CD1c-positive myeloid dendritic cell (primary cell): ENCODE data around the gene EBF3.

Experiments used
- DNase-seq: peaks from one replicate; pipeline ENCODE4 v3.0.0-alpha.2; 2016; ENCODE audit errors: extremely low spot score

EBF3 gene

DNA sequence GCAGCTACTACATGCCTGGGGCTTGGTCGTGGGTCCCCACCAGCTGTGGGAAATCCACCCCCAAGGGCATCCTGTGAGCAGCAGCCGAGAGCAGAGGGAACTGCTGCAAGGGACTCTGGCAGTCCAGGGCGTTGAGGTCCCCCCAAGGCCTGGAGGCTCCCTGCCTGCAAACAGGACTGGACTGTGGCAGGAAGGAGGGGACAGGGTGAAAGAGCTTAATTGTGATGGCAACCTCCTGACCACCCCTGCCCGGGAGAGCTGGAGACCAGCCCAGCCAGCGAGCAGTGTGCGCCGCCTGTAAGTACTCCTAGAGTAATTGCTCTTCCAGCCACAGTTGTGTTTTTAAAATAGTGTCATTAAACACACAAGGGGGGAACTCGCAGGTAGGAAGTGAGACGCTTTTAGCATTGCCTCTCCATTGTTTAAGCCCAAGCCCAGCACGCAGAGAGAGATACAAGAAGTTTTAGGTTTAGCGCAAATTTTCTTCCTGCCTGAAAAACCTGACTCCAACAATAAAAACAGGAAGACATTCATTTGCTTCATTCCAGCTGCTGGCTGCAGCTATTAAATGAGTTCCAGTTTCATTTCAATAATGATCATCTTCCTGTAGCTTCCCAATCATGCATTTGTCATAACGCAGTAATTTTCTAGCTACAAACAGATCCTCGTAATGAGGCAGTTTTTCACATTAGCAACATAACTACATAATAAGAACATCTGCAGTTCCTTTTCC, 111.1 kb downstream of the EBF3 start:
- no peak for DNase-seq

DNA sequence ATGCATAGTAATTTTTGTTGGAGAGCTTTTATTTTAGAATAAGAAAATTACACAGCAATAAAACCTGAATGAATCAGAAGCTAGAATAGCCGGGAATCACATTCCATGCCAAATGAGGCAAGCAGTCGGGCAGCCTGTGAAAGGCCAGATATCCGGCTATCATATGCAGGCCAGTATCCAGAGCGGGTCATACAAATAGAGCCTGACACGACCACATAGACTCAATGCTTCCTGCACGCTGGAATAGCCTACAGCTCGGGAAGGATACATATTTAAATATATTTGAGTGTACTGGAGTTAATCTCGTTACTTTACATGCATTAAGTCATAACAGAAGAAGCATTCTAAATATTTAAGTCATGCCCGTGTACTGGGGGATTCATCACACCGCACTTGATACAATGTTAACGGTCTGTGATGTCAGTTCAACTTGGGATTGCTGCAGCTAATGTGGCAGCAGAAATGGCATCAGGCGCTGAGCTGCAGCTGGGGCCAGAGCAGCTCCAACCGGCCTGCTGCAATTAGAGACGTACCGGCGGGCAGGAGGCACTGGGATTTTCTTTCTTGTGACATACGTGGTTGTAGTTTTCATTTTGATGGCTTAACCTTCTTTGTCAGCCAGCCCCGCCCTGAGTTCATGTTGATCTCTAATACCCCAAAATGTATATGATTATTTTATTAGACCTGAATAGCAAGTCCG, 112.0 kb downstream of the EBF3 start:
- no peak for DNase-seq

- no peak for DNase-seq
Measured at GRCh38 chr10:129850790-129851189, 113.3 kb downstream of the EBF3 start.

DNA sequence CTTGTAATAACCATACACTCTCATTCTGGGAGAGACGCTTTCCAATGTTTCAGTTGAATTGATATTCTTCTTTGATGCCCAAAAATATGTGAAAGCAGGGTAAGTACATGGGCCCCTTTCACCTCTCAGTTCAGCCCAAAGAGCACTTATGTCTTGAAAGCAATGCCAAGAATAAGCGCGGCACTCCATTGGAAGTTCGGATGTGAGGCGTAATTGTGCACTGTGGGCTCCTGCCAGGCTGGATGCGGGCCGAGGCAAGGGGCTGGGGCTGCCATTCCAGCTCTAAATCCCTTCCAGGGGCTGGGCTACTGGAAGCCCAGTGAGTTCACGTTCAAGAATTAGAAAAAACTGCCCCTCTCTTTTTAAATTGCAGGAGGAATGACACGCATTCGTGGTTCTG, 113.8 kb downstream of the EBF3 start:
- DNase-seq: no peak

DNA sequence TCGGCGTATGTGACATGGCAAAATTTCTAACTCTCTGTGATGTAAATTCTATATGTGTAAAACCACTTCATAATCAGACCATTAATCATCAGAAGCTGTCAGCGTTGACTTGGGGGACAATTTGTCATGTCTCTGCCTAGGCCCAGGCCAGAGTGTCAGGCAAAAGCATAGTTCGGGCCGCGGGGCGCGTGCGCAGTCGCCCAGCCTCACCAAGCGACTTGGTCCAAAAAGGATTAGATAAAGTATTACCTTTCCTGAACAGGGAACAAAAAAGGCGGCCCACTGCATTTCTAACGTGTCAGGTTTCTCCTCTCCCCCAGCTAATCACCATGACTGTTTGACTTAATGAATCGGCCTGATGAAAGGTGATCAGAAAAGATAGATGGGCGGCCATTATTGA, 114.2 kb downstream of the EBF3 start:
- DNase-seq: no peak

DNA sequence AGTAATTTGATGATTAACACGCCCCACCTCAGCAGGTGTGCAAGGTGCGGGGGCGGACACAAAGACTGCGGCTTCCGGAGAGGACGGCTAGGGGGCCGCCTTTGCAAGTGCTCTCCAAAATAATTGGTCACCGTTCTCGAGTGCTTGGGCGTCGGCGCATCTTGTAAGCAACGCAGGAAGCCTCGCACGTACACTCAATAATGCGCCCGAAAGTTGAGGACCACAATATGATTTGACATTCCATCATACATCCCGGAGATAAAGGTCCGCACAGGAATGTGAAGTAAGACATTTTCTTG, 114.7 kb downstream of the EBF3 start:
- no peak for DNase-seq

GRCh38 chr10:129848696-129849451, 115.2 kb downstream of the EBF3 start:
- DNase-seq: no peak

DNA sequence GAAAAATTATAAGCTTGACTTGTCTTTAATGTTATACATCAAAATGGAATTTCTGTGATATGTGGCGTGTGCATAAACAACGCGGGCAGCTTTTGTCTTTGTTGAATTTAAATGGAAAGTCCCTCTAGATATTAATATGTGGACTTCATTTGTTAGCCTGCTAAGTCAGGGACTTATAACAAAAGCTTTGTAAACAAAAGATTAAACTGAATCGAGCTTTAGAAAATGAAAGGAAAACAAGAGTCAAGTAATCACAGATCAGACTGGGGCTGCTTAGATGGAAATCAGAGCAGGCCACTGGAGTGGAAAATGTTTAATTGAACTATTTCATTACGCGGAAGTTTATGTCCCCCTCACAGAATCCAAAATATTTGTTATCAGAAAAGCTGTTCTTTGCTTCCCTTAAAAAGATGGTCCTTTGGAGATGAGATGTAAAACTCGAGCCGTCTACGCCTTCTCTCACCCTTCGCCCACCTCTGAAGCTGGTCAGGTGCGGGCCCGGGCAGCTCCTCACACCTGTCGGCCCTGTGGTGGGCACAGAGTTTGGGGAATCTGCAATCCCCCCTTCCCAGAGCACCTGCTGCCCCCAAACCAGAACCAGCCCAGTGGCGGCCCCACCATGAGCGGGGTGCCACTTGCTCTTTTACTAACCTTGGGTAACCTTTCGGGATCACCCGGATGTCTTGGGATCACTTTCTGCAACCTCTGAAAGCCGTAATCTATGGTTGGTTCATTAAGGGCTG, 116.2 kb downstream of the EBF3 start:
- DNase-seq: no peak

DNA sequence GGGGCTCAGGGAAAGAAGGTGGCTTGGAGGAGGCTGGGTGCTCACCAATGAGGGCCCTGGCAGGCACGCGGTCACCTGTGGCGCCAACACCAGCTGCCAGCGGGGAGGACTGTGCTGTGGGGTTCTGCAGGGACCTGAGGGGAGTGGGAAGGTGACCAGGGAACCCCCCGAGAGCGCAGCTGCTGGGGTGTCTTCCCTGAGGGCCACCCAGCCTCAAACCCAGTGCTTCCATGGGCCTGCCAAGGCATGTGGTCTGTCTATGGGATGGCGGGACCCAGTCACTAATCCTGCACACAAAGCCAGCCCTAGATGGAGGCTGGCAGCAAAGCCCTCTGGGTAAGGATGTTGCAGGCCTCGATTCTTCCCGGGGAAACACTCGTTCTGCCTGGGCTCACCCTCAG, 117.1 kb downstream of the EBF3 start:
- DNase-seq: no peak

GRCh38 chr10:129845111-129845753, 118.8 kb downstream of the EBF3 start:
- DNase-seq: no peak

DNA sequence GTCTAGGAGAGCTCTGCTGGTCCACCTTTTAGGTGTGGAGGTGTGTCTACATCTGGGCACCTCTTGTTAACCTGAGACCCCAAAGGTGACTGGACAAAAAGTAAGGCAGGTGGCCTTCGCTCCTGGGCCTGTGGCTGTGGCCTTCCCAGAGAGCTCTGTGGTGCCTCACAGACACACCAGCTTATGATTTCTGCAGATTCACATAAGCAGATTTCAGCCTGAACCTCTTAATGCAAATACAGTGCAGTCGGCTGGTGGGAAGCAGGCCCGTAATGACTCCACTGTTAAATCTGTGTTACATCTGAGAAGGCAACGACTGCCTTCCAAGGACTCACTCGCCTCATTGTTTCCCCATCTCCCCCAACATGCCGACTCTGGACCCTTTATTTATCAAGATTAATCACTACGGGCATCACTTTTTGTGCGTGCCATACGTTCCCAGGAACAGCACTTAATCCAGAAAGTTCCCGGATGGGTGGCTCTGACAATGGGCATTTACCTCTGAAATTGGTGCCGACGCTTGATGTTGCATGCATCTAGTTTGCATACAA, 119.8 kb downstream of the EBF3 start:
- DNase-seq: no peak

DNA sequence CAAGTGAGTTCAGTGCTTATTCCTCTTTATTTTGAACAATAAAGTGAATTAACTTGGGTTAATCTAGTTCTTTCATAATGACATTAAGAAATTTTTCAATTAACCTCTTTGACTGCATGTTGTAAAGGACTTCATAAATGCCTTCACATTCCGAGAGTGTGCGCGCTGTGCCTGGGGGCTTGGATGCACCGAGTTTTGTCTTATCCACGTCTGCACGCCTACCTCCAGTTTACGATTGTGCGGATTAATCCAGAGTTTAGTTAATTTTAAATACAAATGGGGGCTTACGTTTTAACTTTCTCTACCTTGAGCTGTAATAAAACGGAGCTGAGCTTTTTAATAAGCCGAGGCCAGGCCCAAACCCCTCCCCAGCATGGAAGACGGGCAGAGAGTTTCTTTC, 120.4 kb downstream of the EBF3 start:
- DNase-seq: no peak

- DNase-seq: no peak
Measured at GRCh38 chr10:129843131-129843541, 120.9 kb downstream of the EBF3 start.

GRCh38 chr10:129842031-129842430, 122.0 kb downstream of the EBF3 start:
- DNase-seq: no peak

DNA sequence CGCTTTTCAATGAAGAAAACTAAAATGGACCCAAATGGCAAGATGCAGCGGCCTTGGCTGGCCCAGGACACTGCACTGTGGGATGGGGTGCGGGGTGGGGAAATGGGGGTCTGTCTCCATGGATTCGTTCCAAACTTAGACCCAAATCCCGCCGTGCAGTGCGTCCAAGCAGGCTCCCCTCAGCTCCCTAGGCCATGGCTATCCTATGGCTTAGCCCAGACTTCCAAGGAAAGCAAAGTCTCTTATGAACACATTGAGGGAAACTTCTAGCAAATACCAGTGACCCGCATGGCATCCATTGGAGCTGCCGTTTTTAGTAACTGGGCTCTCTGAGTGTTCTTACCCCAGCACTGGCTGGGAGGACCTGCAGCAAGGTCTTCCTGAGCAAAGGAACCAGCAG, 122.5 kb downstream of the EBF3 start:
- DNase-seq: no peak

- DNase-seq: no peak
Measured at GRCh38 chr10:129841071-129841470, 123.0 kb downstream of the EBF3 start.

DNA sequence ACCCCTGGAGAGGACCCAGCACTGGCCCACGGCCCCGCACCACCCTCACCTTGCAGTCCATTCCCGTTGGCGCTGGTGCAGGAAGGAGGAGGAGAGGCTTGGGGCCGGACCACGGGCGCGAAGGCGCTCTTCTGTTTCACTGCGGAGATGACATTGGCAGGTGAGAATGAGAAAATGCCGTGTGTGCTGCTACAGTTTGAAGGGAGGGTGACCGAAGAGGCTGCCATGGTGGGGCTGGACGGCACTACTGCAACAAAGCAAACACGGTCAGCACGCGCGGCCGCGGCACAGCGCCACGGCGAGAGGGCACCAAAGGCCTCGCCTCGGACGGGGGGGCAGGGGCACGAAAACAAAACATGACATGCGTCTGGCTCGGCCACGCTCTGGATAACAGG, 123.9 kb downstream of the EBF3 start:
- no peak for DNase-seq

GRCh38 chr10:129839285-129840195, 124.5 kb downstream of the EBF3 start:
- no peak for DNase-seq

DNA sequence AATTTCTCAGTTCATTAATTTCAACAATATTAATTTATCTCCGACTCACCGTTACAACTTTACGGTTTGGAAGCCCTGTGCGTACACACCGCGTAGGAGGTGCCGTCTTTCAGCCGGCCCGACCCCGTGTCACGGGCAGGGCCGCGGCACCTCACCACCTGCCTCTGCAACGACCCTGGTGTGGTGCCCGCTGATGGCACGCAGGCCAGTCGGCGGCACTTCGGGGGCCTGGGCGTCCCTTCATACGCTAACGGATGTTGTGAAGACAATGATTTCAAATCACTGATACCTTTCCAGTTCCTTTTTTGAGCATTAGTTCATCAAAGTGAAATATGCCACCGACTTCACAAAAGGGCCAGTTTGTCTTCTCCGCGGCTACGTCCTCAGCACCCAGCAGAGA, 125.3 kb downstream of the EBF3 start:
- no peak for DNase-seq

DNA sequence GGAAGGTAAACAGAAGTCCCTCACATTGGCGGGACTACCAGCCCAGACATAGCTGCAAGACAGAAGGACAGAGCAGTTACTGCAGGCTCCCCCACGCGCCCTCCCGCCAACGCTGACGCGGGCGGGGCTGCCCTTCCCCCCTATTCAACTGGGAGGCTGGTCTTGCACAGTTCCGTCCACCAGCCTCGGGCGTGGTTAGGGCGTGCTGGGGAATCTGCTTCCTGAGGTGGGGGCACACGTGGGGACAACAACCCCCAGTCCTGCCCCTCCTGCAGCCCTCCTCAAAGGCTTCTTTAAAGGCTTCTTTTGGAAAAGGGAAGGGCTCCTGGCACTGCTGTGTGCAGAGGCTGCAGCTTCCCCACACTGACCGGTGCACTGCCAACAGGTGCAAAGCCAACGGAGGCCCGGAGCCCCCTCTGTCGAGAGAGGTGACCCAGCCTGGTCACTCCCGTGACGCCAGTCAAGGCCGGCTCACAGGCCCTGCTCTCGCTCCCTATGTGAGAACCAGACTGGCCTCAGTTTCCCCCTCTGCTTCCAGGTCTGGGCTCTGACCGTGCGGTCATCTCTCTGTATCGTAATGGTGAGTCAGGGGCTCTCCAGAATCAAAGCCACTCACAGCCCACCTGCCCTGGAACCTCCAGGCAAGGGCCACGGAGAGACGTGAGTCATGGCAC, 126.0 kb downstream of the EBF3 start:
- no peak for DNase-seq
